ENCODE measurements around the gene SESN3. TPM values are rescaled to one million over a fixed set of nuclear protein-coding genes. Genes with fewer than 3 reads are reported as not detected.
"Not testable (repeated sequence)": the region's sequence is repeated elsewhere in the genome, so short reads cannot be mapped to it uniquely, and the experiment has no call there.

SESN3 gene
- total and polyA plus RNA-seq, 12 donors, result 5.9 to 90.0 (median 36.6) TPM

DNA sequence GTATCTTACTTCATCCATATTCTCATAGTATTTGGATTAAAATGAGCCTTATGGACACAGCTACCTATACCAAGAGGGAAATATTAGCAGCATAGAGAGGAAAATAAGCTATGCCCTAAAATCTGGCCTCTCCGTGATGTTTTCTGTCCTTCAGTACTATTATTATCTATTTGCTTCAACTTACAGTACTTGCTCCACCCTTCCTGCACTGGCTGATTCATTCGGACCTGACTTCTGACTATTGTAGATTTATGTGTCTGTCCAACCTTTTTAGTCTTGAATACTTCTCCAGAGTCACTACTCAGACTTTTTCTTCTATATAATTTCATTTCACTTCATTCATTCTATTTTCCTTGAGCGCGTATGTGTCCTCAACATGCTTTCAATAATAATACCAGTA lies 45.1 kb upstream of the SESN3 start:
- 71 to 83% (median 77%) methylated on average over 4 of the region's 4 CpGs for WGBS, 4 donors
- TF ChIP-seq, protein P1, sequence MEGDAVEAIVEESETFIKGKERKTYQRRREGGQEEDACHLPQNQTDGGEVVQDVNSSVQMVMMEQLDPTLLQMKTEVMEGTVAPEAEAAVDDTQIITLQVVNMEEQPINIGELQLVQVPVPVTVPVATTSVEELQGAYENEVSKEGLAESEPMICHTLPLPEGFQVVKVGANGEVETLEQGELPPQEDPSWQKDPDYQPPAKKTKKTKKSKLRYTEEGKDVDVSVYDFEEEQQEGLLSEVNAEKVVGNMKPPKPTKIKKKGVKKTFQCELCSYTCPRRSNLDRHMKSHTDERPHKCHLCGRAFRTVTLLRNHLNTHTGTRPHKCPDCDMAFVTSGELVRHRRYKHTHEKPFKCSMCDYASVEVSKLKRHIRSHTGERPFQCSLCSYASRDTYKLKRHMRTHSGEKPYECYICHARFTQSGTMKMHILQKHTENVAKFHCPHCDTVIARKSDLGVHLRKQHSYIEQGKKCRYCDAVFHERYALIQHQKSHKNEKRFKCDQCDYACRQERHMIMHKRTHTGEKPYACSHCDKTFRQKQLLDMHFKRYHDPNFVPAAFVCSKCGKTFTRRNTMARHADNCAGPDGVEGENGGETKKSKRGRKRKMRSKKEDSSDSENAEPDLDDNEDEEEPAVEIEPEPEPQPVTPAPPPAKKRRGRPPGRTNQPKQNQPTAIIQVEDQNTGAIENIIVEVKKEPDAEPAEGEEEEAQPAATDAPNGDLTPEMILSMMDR (IDR thresholded peaks at IDR 0.05), result no peak
- TF ChIP-seq POLR2A (IDR thresholded peaks at IDR 0.05), result no peak
- H3K27me3 ChIP-seq, result no peaks in the 10 kb centered on the region
- H3K4me1 ChIP-seq (replicated peaks in 1 of 2), result peaks cover 7 to 12% of the 10 kb centered on the region in 2 donors
- DNase-seq, result no peak
- H3K36me3 ChIP-seq (replicated peaks in 1 of 2), result no peaks in the 10 kb centered on the region
- intact Hi-C loops (cut with DNase I), result no loop called here
- no peak overlapping the region for H3K4me3 ChIP-seq
- no peak overlapping the region for H3K27ac ChIP-seq
- no peaks in the 10 kb centered on the region for H3K9me3 ChIP-seq (replicated peaks in 1 of 3)

- WGBS, 4 donors, result 79 to 94% (median 87%) methylated on average over 5 of the region's 5 CpGs
- not testable (repeated sequence) for H3K4me1 ChIP-seq (replicated peaks in 1 of 2)
These were observed 42.6 kb upstream of the SESN3 start for GRCh38 chr11:95273618-95274017.

DNA sequence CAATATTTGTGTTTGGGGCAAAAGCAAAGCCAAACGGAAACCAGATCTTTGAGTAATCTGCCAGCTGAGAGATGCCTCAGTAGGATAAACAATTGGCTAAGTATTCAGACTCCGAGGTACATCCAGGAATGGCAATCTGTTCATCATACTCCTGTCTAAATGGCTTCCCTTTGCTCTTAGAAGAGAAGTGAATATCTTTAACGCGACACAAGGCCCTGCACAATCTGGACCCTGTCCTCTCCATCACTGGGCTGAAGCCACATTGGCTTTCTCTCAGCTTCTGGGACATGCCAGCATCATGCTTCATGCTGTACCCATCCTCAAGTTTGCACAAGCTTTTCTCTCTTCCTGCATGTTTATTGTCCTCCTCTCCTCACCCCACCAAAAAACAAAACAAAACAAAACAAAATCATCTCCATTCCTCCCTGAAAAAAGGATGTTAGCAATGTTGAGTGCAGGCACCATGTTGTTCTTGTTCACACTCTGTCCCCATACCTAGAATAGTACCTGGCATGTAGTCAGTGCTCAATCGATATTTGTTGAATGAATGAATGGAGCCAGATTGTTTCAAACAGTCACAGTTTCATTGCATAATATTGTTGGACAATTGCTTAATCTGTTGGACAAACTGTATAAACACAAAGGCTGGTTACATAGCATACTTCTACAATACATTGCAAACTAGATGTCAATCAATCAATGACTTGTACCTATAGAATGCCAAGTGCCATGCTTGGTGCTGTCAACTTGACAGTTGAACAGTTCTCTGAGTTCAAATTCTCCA lies 38.2 kb upstream of the SESN3 start:
- intact Hi-C loops (cut with DNase I), result no loop called here
- TF ChIP-seq, protein P1 (IDR thresholded peaks at IDR 0.05), result no peak
- no peak for TF ChIP-seq POLR2A (IDR thresholded peaks at IDR 0.05)
- H3K4me3 ChIP-seq, result no peak overlapping the region
- DNase-seq, result no peak
- no peaks in the 10 kb centered on the region for H3K27me3 ChIP-seq
- H3K4me1 ChIP-seq (replicated peaks in 1 of 2), result peaks cover 0 to 16% of the 10 kb centered on the region in 2 donors
- no peaks in the 10 kb centered on the region for H3K9me3 ChIP-seq (replicated peaks in 1 of 3)
- WGBS, 4 donors, result 86 to 92% (median 91%) methylated on average over 5 of the region's 5 CpGs
- H3K36me3 ChIP-seq (replicated peaks in 1 of 2), result no peaks in the 10 kb centered on the region
- no peak overlapping the region for H3K27ac ChIP-seq

More at GRCh38 chr11:95273618-95274017, 42.6 kb upstream of the SESN3 start:
- H3K27me3 ChIP-seq; H3K36me3 ChIP-seq (replicated peaks in 1 of 2); intact Hi-C loops (cut with DNase I); DNase-seq; H3K27ac ChIP-seq; H3K4me3 ChIP-seq; H3K9me3 ChIP-seq (replicated peaks in 1 of 3): not testable (repeated sequence)

DNA sequence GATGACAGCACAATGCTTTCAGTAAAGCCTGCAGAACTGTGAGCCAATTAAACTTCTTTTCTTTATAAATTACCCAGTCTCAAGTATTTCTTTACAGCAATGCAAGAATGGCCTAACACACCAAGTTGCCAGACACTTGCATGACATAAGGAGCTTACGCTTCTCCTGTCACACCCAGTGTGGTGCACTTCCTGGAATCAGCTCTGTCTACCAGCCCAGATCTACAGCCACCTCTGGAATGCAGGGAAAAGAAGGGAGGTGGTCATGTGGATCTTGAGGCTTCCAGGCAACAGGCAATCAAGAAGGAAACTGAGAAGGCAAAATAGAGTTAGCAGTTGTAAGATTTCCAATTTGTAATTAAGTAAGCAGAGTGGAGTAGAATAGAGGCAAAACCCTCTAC lies 37.4 kb upstream of the SESN3 start:
- Histone ChIP-seq H3K27me3 (no peaks in the 10 kb centered on the region), H3K27ac (no peak overlapping the region), H3K4me3 (no peak overlapping the region), H3K36me3 (replicated peaks in 1 of 2) (no peaks in the 10 kb centered on the region), H3K9me3 (replicated peaks in 1 of 3) (no peaks in the 10 kb centered on the region), H3K4me1 (replicated peaks in 1 of 2) (peaks cover 0 to 16% of the 10 kb centered on the region in 2 donors)
- DNase-seq, result no peak
- no peak for TF ChIP-seq POLR2A (IDR thresholded peaks at IDR 0.05)
- TF ChIP-seq, protein P1 (IDR thresholded peaks at IDR 0.05), result no peak
- 75 to 100% (median 86%) methylated on average over 1 of the region's 1 CpG for WGBS, 4 donors
- intact Hi-C loops (cut with DNase I), result no loop called here

All from adrenal gland (tissue), 12 donors.